HCT116 (cell line): ENCODE data around the gene CDH16.

Experiments used
- CTCF ChIP-seq, 3 experiments: fragments of 200-600 bp in 1 of 3; sonication (generic) in 1 of 3; IDR thresholded peaks in 2 of 3; conservative IDR thresholded peaks in 1 of 3; 2 replicates each; pipeline ENCODE4 v1.5.1; 2012 to 2017; ENCODE audit warnings: low read depth in 2 of 3, low read length in 2 of 3, antibody characterized with exemption in 1 of 3, borderline replicate concordance in 1 of 3, control low read depth in 1 of 3, mild to moderate bottlenecking in 1 of 3, mixed read lengths in 1 of 3, mixed run types in 1 of 3, moderate library complexity in 1 of 3; ENCODE audit not compliant: insufficient read depth in 1 of 3
- ELF1 ChIP-seq: IDR thresholded peaks from 2 replicates; pipeline ENCODE4 v1.6.1; 2012; ENCODE audit warnings: low read depth, borderline replicate concordance
- EZH2 ChIP-seq: fragments of 200-600 bp; sonication (generic); IDR thresholded peaks from 2 replicates; pipeline ENCODE4 v1.6.1; 2017; ENCODE audit warnings: antibody characterized with exemption, mixed run types
- EZH2phosphoT487 ChIP-seq: fragments of 200-600 bp; IDR thresholded peaks from 2 replicates; pipeline ENCODE4 v1.6.1; 2018; ENCODE audit warnings: antibody characterized with exemption, borderline replicate concordance
- POLR2AphosphoS5 ChIP-seq: IDR thresholded peaks from 2 replicates; pipeline ENCODE4 v1.6.1; 2011; ENCODE audit warnings: mild to moderate bottlenecking, low read depth, low read length, moderate library complexity
- RAD21 ChIP-seq: IDR thresholded peaks from 2 replicates; pipeline ENCODE4 v1.6.1; 2012; ENCODE audit warnings: low read depth, mild to moderate bottlenecking
- REST ChIP-seq: IDR thresholded peaks from 2 replicates; pipeline ENCODE4 v1.6.1; 2012; ENCODE audit warnings: low read depth
- SIN3A ChIP-seq: IDR thresholded peaks from 2 replicates; pipeline ENCODE4 v1.6.1; 2012; ENCODE audit warnings: low read depth
- SP1 ChIP-seq: IDR thresholded peaks from 2 replicates; pipeline ENCODE4 v1.6.1; 2012; ENCODE audit warnings: low read depth
- YY1 ChIP-seq: IDR thresholded peaks from 2 replicates; pipeline ENCODE4 v1.6.1; 2011; ENCODE audit warnings: low read length, low read depth, moderate library complexity, mild to moderate bottlenecking; ENCODE audit not compliant: insufficient replicate concordance; ENCODE audit errors: extremely low read depth
- ZFX ChIP-seq: fragments of 450-650 bp; IDR thresholded peaks from 2 replicates; pipeline ENCODE4 v1.6.1; 2017

GRCh38 chr16:66894055-66894454, 24.6 kb downstream of the CDH16 start:
- TF ChIP-seq CTCF (IDR thresholded peaks at IDR 0.05 in 2 of 3, conservative IDR thresholded peaks at IDR 0.05 in 1 of 3; ENCODE audit: borderline replicate concordance in 1 of 3, insufficient read depth in 1 of 3, low read depth in 2 of 3, low read length in 2 of 3) = no peak
- no peak for TF ChIP-seq EZH2phosphoT487
- no peak for TF ChIP-seq YY1
- TF ChIP-seq SIN3A = no peak
- TF ChIP-seq ZFX = no peak
- TF ChIP-seq RAD21 = no peak
- TF ChIP-seq REST = no peak
- no peak for TF ChIP-seq ELF1
- no peak for TF ChIP-seq SP1
- TF ChIP-seq POLR2AphosphoS5 = no peak
- TF ChIP-seq EZH2 = no peak
